Measurements from ENCODE around the gene SCOC.

SCOC gene

GRCh38 chr4:140373328-140374129, at the start of gene SCOC:
SCOC (plus strand) TSS chr4:140373646; CDS start chr4:140379171, 5,525 bp downstream.
- peak; percentile 95 to 99 for DNase-seq (ENCODE audit: extremely low read depth in 1 of 2, low read depth in 1 of 2)

DNA sequence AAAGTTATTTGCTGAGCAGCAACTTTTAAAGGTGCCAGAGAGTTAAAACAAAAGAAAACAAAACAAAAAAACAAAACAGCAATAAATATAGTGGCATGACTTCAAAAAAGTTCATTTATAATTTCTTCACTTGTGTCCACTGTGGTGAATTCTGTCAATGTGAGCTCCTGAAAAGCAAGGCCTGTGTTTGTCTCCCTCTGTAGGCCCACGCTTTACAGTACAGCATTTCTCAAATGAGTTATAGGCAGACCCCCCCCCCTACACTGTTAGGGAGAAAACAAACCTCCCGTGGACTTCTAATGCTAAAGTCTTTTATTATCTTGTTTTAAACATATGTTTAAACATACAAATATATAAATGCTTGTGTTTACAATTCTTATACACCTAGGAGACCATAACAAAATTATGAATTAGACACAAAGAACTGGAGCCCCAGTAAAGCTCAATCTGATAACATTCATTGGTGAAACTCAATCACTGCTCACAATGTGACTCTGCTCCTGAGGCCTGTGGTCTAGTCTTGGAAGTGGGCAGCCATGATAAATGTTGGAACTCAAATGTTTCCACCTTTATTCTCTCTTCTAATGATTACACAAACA, 47.0 kb upstream of the SCOC start:
- no peak for DNase-seq (ENCODE audit: extremely low read depth in 1 of 2, low read depth in 1 of 2)

DNA sequence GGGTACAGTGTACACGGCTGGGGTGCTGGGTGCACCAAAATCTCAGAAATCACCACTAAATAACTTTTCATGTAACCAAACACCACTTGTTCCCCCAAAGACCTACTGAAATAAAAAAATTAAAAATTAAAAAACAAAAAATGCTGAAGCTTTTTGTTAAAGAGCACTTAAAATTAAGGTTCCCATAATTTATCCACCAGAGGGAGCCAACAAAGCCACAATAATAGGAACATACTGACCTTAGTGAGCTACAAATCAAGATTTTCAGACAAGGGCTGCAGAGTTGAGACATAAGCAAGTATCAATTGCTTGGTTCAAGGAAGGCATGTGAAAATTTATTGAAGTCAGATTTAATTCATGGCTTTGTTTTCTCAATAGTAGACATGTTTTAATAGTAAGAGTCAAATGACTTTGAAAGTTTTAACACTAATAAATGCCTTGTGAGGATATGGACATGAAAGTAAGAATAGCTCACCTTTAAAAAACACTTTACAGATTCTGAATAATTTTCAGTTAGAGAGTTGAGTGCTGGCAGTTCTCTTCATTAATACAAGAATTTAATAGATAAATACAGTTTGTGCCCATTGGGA, 43.0 kb upstream of the SCOC start:
- no peak for DNase-seq (ENCODE audit: extremely low read depth in 1 of 2, low read depth in 1 of 2)

GRCh38 chr4:140331245-140331644, 42.2 kb upstream of the SCOC start:
- DNase-seq (ENCODE audit: extremely low read depth in 1 of 2, low read depth in 1 of 2): no peak

- DNase-seq (ENCODE audit: extremely low read depth in 1 of 2, low read depth in 1 of 2): no peak
These were observed 41.6 kb upstream of the SCOC start for GRCh38 chr4:140331876-140332275.

GRCh38 chr4:140332734-140333133, 40.7 kb upstream of the SCOC start:
- DNase-seq (ENCODE audit: extremely low read depth in 1 of 2, low read depth in 1 of 2): no peak

GRCh38 chr4:140333523-140333922, 39.9 kb upstream of the SCOC start:
- DNase-seq (ENCODE audit: extremely low read depth in 1 of 2, low read depth in 1 of 2): no peak

DNA sequence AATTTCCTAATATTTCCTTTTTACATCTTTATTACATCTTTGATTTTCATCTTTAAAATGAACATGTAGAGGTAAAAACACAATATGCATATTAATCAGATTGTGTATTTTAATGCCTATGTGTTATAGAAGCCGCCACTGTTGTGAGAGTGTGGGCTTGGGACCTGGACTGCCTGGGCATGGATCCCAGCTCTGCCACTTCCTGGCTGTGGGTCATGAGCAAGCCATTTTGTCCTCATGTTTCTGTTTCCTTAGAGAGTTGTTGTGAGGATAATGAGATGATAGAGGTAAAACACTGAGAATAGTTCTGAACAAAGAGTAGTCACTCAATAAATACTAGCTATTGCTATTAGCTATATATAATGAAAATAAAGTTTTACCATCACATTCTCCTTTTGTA, 38.4 kb upstream of the SCOC start:
- no peak for DNase-seq (ENCODE audit: extremely low read depth in 1 of 2, low read depth in 1 of 2)

- no peak for DNase-seq (ENCODE audit: extremely low read depth in 1 of 2, low read depth in 1 of 2)
These were observed 36.7 kb upstream of the SCOC start for GRCh38 chr4:140336730-140337129.

GRCh38 chr4:140342620-140343019, 30.8 kb upstream of the SCOC start:
- DNase-seq (ENCODE audit: extremely low read depth in 1 of 2, low read depth in 1 of 2): no peak

- DNase-seq (ENCODE audit: extremely low read depth in 1 of 2, low read depth in 1 of 2): no peak
These were observed 30.1 kb upstream of the SCOC start for GRCh38 chr4:140343303-140343702.

DNA sequence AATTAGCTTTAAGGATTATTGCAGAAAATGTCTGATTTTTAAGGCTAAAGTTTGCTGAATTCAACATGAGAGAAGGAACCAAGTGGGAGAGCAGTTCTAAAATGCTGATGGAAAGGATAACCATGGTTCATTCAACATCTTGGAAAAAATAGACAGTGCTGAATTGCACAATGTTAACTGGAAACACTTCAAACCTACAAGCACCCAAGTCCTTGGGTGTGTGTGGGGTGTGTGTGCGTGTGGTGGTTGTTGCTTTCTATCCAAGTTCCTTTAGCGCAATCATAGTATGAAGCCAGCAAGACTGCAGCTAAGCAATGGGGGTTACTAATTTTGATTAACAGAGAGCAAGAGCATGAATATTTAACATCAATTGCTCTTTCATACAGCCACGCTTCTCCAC, 29.3 kb upstream of the SCOC start:
- no peak for DNase-seq (ENCODE audit: extremely low read depth in 1 of 2, low read depth in 1 of 2)

DNA sequence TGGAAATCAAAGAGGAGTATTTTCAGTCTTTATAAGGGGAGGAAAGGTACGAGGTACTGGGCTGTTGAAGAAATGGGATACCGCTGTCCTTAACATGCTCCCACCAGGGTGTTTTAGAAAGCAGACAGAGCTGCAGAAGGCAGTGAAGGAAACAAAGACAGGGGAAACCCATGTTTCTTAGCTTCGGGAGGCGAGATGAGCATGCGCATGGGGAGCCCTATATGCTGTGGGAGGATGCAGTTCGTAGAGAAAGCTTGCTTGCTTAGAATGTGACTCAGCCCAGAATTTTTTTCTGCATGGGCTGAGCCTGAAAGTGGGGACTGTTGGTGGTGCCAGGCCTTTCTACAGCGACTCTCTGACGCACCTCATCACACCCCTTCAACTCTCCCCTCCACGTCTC, 28.8 kb upstream of the SCOC start:
- DNase-seq (ENCODE audit: extremely low read depth in 1 of 2, low read depth in 1 of 2): no peak

DNA sequence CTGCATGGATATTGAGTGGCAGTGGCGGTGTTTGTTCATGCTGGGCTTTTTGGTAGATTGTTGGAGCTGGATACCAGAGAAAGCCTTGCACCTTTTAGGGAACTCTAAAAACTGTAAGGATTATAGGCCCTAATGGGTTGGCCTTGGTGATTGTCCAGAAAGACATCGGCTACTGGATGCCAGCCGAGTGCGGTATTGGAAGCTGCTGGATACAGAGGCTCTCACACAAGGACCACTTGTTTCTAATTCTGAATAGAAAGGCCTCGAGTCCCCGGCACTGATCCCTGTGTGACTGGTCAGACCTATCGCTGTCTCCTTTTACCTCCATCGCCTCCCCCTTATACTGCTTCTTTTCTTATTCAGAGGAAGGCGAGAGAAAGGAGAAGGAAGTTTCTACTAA, 27.3 kb upstream of the SCOC start:
- DNase-seq (ENCODE audit: extremely low read depth in 1 of 2, low read depth in 1 of 2): no peak

DNA sequence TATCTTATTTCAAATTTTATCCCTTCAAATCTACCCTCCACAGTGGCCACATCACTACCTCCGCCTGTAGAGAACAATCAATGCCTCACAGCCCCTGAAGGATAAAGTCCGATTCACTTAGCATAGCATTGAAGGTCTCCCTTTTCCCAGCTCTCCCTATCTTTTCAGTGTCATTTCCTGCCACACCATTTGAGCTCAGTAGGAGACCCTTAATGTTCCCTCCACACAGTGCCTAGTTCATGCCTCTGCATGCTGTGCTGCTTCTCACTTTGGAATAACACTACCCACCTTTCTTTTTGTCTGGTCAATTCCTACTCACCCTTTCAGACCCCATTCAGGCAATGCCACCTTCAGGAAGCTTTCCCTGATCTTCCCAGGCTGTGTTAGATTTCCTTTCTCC, 23.6 kb upstream of the SCOC start:
- no peak for DNase-seq (ENCODE audit: extremely low read depth in 1 of 2, low read depth in 1 of 2)

DNA sequence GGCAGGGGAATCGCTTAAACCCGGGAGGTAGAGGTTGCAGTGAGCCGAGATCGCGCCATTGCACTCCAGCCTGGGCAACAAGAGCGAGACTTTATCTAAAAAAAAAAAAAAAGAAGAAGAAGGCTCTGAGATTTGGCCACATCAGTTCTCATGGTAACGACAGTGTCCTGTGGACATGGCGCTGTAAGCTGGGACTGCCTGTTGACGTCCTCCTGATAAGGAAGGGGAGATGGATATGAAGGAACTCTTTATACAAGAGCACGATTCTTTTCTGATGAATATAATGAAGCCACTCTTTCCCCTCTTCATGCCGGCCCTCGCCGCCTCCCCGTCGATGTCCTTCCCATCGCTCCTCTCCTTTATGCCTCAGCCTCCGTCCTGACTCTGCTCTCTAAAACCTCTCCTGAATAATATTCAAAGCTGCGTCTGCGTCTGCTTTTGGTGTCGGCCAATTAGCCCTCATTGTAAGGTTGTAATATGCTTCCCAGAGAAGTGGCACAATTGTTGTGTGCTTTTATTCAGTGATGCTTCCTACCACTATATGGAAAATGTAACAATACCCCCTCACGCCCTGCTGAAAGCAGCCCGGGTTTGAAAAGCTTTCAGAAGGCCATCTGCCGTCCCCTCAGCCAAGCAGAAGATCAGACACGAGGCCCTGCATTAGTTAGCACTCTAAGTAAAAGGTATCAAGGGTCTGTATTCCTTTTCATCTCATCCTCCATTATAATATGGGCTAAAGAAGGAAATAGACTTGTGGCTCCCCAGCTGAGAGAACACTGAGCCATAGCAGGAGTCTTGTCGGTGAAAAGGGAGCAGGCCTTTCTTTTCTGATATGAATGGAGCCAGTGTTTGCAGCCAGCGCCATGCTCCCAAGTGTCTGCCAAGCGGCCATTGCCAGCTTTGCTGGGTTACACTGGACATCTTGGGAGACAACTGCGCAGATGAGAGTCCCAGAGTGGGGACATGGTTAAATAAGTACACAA, 22.1 kb upstream of the SCOC start:
- DNase-seq (ENCODE audit: extremely low read depth in 1 of 2, low read depth in 1 of 2): no peak

- no peak for DNase-seq (ENCODE audit: extremely low read depth in 1 of 2, low read depth in 1 of 2)
These were observed 19.7 kb upstream of the SCOC start for GRCh38 chr4:140353786-140354185.

DNA sequence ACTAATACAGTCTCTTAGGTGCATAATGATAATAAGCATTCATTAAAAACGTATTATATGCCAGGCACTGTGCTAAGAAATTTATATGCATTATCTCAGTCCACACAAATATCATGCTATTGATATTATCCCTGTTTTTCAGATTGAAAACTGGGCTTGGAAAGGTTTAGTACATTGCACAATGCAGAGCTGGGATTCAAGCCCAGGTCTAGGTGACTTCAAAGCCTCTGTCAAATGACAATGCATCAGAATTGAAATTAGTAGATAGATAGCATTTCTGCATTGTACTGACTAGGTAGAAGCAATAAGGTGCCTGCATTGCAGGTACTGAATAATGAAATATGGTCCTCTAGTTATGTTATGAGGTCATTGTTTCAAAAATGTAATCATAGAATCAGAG, 18.2 kb upstream of the SCOC start:
- no peak for DNase-seq (ENCODE audit: extremely low read depth in 1 of 2, low read depth in 1 of 2)

- DNase-seq (ENCODE audit: extremely low read depth in 1 of 2, low read depth in 1 of 2): no peak
These were observed 15.6 kb upstream of the SCOC start for GRCh38 chr4:140357868-140358267.

DNA sequence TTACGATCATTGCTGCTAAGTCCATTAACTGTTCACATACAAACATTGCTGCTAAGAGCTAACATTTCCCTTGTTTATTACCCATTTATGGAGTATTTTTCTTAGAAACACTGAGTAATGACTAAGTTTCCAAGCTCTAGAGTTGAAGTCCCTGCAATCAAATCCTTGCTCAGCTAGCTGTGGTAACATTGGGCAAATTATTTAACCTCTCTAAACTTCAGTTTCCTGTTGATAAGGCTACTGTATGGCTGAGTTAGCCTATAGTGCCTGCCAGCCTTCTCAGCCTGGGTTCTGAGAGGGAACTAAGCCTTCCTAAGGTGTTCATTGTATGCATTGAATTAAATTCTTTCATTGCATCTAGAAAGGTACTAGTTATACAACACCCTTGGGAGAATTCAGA, 15.2 kb upstream of the SCOC start:
- no peak for DNase-seq (ENCODE audit: extremely low read depth in 1 of 2, low read depth in 1 of 2)
